Stimulated activated CD8-positive, alpha-beta memory T cell treated with anti-CD3 and anti-CD28 coated beads, Interleukin-4, amount 100 ng/mL, for 1 hour (primary cell): ENCODE measurements around the gene SNTG2.

Experiments used
- DNase-seq, 2 donors: peaks; one replicate each; pipeline ENCODE4 v3.0.0-alpha.2; 2020; ENCODE audit warnings: low read depth in 2 of 2, low spot score in 1 of 2

The SNTG2 gene

GRCh38 chr2:1137264-1137663 lies 186.6 kb downstream of the SNTG2 start:
- DNase-seq: no peak

GRCh38 chr2:1137913-1138391 lies 187.3 kb downstream of the SNTG2 start:
- DNase-seq: no peak

- no peak for DNase-seq
Measured at GRCh38 chr2:1140389-1141003, 189.8 kb downstream of the SNTG2 start.

GRCh38 chr2:1141079-1141478 lies 190.4 kb downstream of the SNTG2 start:
- DNase-seq: no peak

GRCh38 chr2:1143129-1143528 lies 192.5 kb downstream of the SNTG2 start:
- DNase-seq: no peak

GRCh38 chr2:1147873-1148612 lies 197.4 kb downstream of the SNTG2 start:
- DNase-seq: no peak

- no peak for DNase-seq
Measured at GRCh38 chr2:1150724-1151511, 200.3 kb downstream of the SNTG2 start.

- no peak for DNase-seq
Measured at GRCh38 chr2:1152375-1152774, 201.7 kb downstream of the SNTG2 start.

GRCh38 chr2:1153920-1154319 lies 203.3 kb downstream of the SNTG2 start:
- DNase-seq: no peak

GRCh38 chr2:1154710-1155594 lies 204.3 kb downstream of the SNTG2 start:
- no peak for DNase-seq

- DNase-seq: no peak
Measured at GRCh38 chr2:1156059-1156458, 205.4 kb downstream of the SNTG2 start.

- DNase-seq: no peak
Measured at GRCh38 chr2:1156531-1156930, 205.9 kb downstream of the SNTG2 start.

- DNase-seq: no peak
Measured at GRCh38 chr2:1157107-1157506, 206.5 kb downstream of the SNTG2 start.

GRCh38 chr2:1159013-1159412 lies 208.4 kb downstream of the SNTG2 start:
- DNase-seq: no peak

- DNase-seq: no peak
Measured at GRCh38 chr2:1162246-1162645, 211.6 kb downstream of the SNTG2 start.

- no peak for DNase-seq
Measured at GRCh38 chr2:1162768-1163584, 212.3 kb downstream of the SNTG2 start.

- DNase-seq: no peak
Measured at GRCh38 chr2:1166976-1167375, 216.3 kb downstream of the SNTG2 start.

- no peak for DNase-seq
Measured at GRCh38 chr2:1168846-1169245, 218.2 kb downstream of the SNTG2 start.

- no peak for DNase-seq
Measured at GRCh38 chr2:1169291-1169949, 218.8 kb downstream of the SNTG2 start.

- no peak for DNase-seq
Measured at GRCh38 chr2:1170241-1170640, 219.6 kb downstream of the SNTG2 start.
